Neutrophil (primary cell): Measurements from ENCODE around the gene CST3.

ENCODE experiments used
- H3K27ac ChIP-seq: fragments of 200-600 bp; sonication (generic); 2 replicates; pipeline ENCODE4 v1.5.1; 2016; ENCODE audit warnings: mild to moderate bottlenecking, moderate library complexity
- H3K27me3 ChIP-seq: fragments of 200-600 bp; sonication (generic); 2 replicates; pipeline ENCODE4 v1.6.0; 2016; ENCODE audit warnings: mild to moderate bottlenecking
- H3K36me3 ChIP-seq: fragments of 200-600 bp; sonication (generic); 2 replicates; pipeline ENCODE4 v1.5.1; 2017
- H3K4me1 ChIP-seq, 2 experiments: fragments of 200-600 bp in 1 of 2; sonication (generic) in 1 of 2; 1 replicate in 1 of 2; 2 replicates in 1 of 2; pipeline versions ENCODE4 v1.5.1 to v1.6.1; 2013 to 2016; ENCODE audit warnings: low read depth in 1 of 2, low read length in 1 of 2, mild to moderate bottlenecking in 1 of 2, moderate library complexity in 1 of 2; ENCODE audit not compliant: control insufficient read depth in 1 of 2, insufficient read depth in 1 of 2
- H3K4me3 ChIP-seq, 2 experiments: fragments of 200-600 bp in 1 of 2; sonication (generic) in 1 of 2; 1 replicate in 1 of 2; 2 replicates in 1 of 2; pipeline ENCODE4 v1.5.1; 2013 to 2016; ENCODE audit warnings: low read depth in 1 of 2, low read length in 1 of 2, mild to moderate bottlenecking in 1 of 2, moderate library complexity in 1 of 2
- H3K9me3 ChIP-seq: fragments of 200-600 bp; sonication (generic); 2 replicates; pipeline ENCODE4 v1.5.1; 2016
- TF ChIP-seq, protein P1 (sequence below): fragments of 200-600 bp; sonication (generic); IDR thresholded peaks from 2 replicates; pipeline ENCODE4 v1.5.1; 2016; ENCODE audit warnings: antibody characterized with exemption

Gene CST3

DNA sequence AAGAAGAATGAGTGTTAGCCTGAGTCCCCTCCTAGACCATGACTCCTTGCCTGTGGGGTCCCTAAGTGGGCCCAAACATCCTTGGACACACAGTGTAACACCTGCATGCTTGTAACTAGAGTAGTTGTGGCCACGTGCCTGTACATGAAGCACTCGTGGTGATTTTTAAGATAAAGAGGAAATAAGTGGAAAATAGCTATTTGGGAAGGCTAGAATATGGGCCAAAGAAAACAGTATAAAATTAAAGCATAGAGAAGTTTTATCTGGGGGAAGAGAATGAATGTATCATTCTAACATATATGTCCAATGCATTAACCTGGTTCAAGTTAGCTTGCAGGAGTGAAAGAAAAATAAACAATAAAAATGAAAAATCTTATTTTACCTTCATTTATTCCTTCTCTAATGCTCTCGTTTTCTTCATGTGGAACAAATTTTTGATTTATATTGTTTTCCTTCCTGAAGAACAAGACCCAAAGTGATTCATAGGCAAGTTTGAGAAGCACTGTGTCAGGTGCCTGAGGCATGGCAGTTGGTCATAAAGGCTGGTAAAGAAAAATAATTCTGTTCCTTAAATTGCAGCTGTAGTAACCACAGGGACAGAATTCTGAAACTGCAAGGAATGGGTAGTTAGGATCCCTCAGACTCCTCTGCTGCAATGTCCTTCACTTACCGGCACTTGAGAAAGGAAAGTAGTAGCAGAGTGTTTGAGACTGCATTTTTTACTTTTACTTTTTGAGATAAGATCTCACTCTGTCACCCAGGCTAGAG lies 8.5 kb upstream of the CST3 start:
- TF ChIP-seq, protein P1, sequence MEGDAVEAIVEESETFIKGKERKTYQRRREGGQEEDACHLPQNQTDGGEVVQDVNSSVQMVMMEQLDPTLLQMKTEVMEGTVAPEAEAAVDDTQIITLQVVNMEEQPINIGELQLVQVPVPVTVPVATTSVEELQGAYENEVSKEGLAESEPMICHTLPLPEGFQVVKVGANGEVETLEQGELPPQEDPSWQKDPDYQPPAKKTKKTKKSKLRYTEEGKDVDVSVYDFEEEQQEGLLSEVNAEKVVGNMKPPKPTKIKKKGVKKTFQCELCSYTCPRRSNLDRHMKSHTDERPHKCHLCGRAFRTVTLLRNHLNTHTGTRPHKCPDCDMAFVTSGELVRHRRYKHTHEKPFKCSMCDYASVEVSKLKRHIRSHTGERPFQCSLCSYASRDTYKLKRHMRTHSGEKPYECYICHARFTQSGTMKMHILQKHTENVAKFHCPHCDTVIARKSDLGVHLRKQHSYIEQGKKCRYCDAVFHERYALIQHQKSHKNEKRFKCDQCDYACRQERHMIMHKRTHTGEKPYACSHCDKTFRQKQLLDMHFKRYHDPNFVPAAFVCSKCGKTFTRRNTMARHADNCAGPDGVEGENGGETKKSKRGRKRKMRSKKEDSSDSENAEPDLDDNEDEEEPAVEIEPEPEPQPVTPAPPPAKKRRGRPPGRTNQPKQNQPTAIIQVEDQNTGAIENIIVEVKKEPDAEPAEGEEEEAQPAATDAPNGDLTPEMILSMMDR, result no peak

DNA sequence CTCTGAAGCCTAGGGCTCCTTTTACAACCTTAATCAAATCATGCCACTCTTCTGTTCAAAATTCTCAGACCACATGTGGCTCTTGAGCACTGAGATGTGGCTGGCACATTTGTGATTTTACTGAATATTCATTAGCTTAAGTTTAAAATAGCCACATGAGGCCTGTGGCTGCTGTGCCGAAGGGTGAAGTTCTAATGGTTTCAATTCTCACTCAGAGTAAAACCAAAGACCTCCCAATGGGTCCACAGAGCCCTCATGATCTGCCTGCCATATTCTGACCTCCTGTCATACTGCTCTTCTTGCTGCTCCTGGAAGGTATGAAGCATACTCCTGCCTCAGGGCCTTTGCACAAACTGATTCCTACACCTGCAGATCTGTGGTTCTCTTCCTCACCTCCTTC lies 7.8 kb upstream of the CST3 start:
- H3K27me3 ChIP-seq, result peaks cover 20% of the 10 kb centered on the region
- no peak overlapping the region for H3K27ac ChIP-seq
- H3K9me3 ChIP-seq, result no peaks in the 10 kb centered on the region
- TF ChIP-seq, protein P1, result no peak
- H3K4me3 ChIP-seq, result no peak overlapping the region
- peaks cover 0 to 3% of the 10 kb centered on the region in 2 experiments for H3K4me1 ChIP-seq
- no peaks in the 10 kb centered on the region for H3K36me3 ChIP-seq

More for the DNA sequence above, 8.5 kb upstream of the CST3 start:
- Histone ChIP-seq H3K4me1 (peaks cover 0 to 3% of the 10 kb centered on the region in 2 experiments), H3K4me3 (no peak overlapping the region), H3K27me3 (peaks cover 20% of the 10 kb centered on the region), H3K9me3 (no peaks in the 10 kb centered on the region), H3K36me3 (no peaks in the 10 kb centered on the region), H3K27ac (no peak overlapping the region)

DNA sequence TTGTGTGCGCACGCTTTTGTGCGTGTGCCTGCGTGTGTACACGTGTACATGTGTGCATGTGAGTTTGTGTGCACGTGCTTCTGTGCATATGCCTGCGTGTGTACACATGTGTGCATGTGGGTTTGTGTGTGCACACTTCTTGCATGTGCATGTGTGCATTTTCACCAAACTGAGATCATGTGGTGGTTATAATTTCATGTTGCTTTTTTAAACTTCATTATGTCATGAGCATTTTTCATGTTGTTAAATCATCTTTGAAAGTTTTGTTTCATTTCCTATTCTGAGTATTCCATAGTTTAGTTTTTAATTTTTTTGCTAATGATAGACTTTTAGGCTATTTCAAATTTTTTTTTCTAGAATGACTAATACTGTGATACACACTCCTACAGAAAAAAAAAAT lies 6.4 kb upstream of the CST3 start:
- TF ChIP-seq, protein P1, result no peak
- Histone ChIP-seq H3K27me3 (peaks cover 22% of the 10 kb centered on the region), H3K27ac (no peak overlapping the region), H3K4me3 (no peak overlapping the region), H3K36me3 (no peaks in the 10 kb centered on the region), H3K9me3 (no peaks in the 10 kb centered on the region), H3K4me1 (peaks cover 0 to 3% of the 10 kb centered on the region in 2 experiments)

DNA sequence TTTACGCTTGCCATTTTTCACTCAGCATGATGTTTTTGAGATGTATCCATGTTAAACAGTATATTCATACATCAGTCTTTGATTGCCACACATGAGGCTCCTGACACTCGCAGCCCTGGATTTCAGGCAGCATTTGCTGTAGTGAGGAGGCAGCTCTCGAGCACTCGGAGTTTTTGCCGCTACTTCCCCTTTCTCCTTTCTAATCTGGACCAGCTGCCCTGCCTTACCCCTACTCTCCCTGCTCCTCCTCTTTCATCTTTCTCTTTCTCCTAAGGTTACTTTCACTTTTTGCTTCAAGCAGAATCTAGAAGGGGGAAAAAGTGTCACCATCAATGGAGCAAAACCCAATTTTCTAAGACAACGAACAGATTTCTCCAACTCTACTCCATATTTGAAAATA lies 5.9 kb upstream of the CST3 start:
- TF ChIP-seq, protein P1, result no peak
- H3K36me3 ChIP-seq, result no peaks in the 10 kb centered on the region
- H3K9me3 ChIP-seq, result no peaks in the 10 kb centered on the region
- H3K4me1 ChIP-seq, result peaks cover 0 to 3% of the 10 kb centered on the region in 2 experiments
- peaks cover 27% of the 10 kb centered on the region for H3K27me3 ChIP-seq
- no peak overlapping the region for H3K27ac ChIP-seq
- H3K4me3 ChIP-seq, result no peak overlapping the region

DNA sequence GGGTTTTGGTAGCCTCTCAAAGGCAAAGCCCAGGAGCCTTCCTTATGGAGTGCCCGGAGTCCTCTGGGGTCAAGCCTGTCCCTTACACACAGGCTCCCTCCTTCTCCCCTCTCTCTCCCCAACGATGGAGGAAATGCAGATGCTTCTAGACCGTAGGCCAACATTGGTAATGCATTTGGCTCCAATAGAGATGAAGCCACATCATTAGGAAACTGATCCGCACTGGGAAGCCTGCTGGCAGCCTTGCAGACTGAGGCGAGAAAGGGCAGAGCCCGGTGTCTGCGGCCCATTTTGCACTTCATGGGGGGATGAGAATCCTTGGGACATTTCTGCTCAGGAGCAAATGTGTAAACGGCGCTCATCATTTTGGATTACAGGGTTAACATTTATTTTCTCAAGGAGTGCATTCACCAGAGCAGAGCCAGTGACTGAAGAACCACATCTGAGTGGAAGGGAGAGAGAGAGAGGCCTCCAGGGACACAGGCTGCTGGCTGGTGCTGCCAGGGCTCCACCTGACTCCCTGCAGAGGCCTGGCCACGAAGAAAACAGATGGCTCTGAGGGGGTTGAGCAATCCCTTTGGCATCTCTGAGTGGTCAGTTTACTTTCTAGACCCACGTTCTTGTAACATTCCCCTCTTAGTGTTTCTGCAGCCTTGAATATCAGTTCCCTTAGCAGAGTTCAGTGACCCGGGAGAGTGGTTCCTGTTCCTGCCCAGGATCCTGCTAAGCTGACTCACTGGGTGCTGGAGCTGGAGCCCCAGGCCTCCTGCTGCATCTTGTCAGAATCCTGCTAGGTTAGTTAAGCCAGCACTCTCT lies 4.4 kb upstream of the CST3 start:
- H3K36me3 ChIP-seq, result no peaks in the 10 kb centered on the region
- no peak overlapping the region for H3K4me3 ChIP-seq
- TF ChIP-seq, protein P1, result no peak
- H3K9me3 ChIP-seq, result no peaks in the 10 kb centered on the region
- H3K27ac ChIP-seq, result no peak overlapping the region
- H3K27me3 ChIP-seq, result peaks cover 42% of the 10 kb centered on the region
- H3K4me1 ChIP-seq, result peaks cover 3 to 8% of the 10 kb centered on the region in 2 experiments
